Measurements from ENCODE around the gene IGF2BP2. TPM values are rescaled to one million over a fixed set of nuclear protein-coding genes. Genes with fewer than 3 reads are reported as not detected.

Gene IGF2BP2
- total and polyA plus RNA-seq, 2 of the 8 experiments (the other 6 are each of a cell fraction or from before 2014, with no cell fraction given) = 7.4 to 121 TPM

- TF ChIP-seq USF2 (IDR thresholded peaks at IDR 0.05; ENCODE audit: low read length) (no peak), RAD21 (IDR thresholded peaks at IDR 0.05 in 1 of 2, conservative IDR thresholded peaks at IDR 0.05 in 1 of 2; ENCODE audit: low read depth in 2 of 2, low read length in 2 of 2) (no peak; a peak in 1 of 4 replicates), SP1 (IDR thresholded peaks at IDR 0.05; ENCODE audit: low read depth, low read length) (no peak), EGR1 (IDR thresholded peaks at IDR 0.05; ENCODE audit: borderline replicate concordance, low read depth, low read length) (0 out of 2 replicates have a peak, but pooled peaks have one; percentile 8), SAP30 (IDR thresholded peaks at IDR 0.05; ENCODE audit: insufficient read depth, insufficient replicate concordance, low read length) (no peak), RBBP5 (IDR thresholded peaks at IDR 0.05; ENCODE audit: borderline replicate concordance, low read depth, low read length) (peak; percentile 97; the same call in 1 of the 2 replicates), CBX5 (IDR thresholded peaks at IDR 0.05; ENCODE audit: low read depth, low read length) (no peak)
Measured at GRCh38 chr3:185825639-185826481, 1.0 kb upstream of the IGF2BP2 start (continued).

Measured in H1 (cell line).